Myocyte (in vitro differentiated cells): ENCODE measurements around the gene MED25. TPM values are rescaled to one million over a fixed set of nuclear protein-coding genes. Genes with fewer than 3 reads are reported as not detected.

Source experiments
- DNase-seq: peaks from one replicate; pipeline ENCODE4 v3.0.0-alpha.2; 2012; ENCODE audit warnings: low read depth
- total RNA-seq: library from RNA; depleted of rRNA; stranded (reverse); fragments of >200 nt; gene quantifications from 2 replicates; pipeline ENCODE4 v1.2.3, GENCODE V29; 2014

MED25 gene
- total RNA-seq, 1 donor from 2014 or later, result 22.7 TPM

- peak; percentile 100 for DNase-seq
Measured at GRCh38 chr19:49869484-49870308, 51.6 kb downstream of the MED25 start.

DNA sequence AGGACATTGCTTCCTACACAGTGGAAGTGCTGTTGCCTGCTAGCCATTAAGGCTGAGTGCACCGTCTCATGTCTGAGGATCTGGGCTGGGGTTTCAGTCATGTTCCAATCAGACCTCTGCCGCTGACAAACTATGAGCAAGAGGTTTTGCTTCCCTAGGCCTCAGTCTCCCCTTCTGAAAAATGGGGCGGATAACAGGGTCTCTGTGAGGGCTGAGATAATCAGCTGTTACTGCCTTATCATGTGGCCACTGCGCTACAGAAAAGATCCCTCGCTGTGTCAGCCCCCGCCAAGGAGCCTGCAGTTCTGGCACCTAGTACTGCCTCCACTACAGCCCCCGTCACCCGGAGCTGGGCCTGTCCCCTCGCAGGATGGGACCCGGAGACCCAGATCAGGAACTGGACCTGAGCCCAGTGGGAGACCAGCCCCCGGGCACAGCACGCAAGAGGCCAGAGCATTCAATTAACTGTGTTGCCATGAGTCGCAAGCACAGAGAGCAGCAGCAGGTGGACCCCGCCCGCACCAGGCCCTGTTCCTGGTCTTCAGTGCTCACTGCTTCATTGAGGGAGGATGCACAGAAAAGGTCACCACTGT is 52.3 kb downstream of the MED25 start:
- no peak for DNase-seq

DNA sequence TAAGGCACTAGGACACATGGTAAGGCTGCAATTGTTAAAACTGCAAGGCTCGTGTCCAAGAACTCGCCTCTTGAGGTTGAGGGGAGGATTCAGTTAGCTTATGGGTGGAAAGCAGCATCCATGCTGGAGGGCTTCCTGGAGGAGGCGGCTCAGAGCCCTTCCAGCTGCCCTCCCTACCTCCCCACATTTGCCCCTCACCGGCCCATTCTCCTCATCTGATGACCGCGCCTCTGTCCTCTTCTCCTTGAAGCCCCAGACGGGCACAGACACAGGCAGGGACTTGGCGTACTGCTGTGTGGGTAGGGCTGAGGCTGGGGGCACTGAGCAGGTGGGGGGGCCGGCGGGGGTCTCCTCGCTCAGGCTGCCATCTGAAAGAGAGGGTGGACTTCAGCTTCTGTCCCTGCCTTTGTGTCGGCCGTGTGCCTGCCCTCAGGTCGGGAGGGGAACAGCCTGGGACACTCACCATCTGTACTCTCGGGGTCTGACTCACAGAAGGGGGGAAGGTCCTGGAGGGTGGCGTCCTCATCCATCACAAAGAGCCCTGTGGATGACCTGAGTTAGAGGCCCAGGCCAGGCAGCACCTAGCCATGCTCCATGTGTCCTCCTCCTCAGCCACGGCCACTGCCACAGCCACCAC is 53.4 kb downstream of the MED25 start:
- DNase-seq, result no peak

- DNase-seq, result no peak
Measured at GRCh38 chr19:49872245-49873128, 54.4 kb downstream of the MED25 start.

GRCh38 chr19:49873129-49873521 is 55.0 kb downstream of the MED25 start:
- DNase-seq, result no peak

DNA sequence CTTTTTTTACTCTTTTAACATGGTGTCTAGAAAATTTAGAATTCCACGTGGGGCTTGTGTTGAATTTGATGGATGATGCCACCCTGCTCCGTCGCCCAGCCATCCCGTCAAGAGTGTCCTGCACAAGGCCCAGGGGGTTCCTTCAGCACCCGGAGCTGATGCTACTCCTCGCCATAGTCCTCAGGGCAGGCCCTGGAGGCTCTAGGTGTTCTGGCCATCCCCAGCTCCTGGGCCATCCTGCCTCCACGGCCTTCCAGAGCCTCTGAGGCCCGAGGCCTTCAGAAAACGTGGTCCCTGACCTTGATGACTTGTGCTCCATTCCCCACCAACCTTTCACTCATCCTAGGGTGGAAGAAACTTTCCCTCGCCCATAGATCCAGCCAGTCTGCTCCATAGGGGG is 55.7 kb downstream of the MED25 start:
- DNase-seq, result no peak

DNA sequence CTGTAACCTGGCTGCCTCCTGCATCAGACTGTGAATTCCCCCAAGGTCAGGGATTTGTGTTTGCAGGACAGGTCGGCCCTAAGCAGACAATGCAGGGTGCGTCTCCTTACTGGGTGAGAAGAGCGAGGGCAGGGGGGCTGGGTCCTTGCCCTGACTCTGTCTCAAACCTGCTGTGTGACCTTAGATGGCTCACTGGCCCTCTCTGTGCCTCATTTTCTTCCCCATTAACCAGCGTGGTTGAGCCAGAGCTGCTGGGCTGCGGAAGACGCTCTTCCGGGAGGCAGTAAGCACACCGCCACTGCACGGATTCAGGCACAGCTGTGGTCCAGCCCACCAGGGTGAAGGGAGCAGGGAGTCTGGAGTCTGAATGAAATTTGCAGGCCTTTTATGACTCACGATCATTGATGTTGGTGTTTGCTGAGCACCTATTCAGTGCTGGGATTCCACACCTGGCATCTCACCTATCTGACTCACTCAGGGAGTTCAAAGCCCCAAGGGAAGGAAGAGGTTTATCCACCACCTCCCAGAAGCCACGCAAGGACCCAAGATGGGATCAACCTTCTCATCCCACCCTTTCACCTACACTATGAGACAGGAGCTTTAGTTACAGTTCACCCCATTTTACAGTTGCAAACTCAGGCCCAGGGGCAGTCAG is 56.5 kb downstream of the MED25 start:
- no peak for DNase-seq

DNA sequence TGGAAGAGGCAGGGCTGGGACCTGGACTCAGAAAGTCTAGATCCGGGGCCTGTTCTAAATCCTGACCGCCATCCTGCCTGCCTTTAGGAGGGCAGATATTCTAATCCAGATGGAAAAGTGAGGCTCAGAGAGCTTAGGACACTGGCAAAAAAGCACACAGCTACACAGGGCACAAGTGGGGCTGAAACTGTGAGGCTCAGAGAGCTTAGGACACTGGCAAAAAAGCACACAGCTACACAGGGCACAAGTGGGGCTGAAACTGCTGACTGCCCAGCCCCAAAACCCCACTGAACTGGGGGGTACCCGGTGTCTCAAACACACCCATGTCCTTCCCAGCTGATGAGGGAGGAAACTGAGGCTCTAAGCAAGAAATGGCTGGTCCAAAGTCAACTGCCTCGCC is 57.1 kb downstream of the MED25 start:
- no peak for DNase-seq

DNA sequence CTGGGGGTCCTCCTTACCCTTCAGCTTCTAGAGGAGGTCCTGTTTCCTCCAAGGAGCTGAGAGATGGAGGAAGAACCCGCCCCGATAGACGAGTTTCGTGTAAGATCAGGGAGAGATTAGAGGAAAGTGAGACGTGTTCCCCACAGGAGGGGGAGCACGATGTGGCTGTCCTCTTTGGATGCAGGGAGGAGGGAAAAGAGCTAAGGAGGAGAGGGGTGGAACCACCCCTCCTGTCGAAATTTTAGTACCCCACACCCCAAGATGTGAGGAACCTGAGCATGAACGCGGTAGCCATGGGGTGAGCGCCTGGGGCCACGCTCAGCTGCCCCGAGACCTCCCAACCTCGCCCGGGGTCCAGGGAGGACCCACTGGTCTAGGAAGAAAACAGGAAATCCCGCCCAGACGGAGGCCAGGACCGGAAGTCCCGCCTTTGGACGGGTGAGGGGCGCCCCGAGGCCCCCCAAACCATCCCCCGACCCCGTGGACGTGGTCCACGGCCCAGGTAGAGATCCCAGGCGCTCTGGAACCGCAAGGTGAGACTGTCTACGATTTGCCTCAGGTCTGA is 57.9 kb downstream of the MED25 start:
- DNase-seq, result peak; percentile 67

- peak; percentile 98 for DNase-seq
Measured at GRCh38 chr19:49876422-49877019, 58.4 kb downstream of the MED25 start.

DNA sequence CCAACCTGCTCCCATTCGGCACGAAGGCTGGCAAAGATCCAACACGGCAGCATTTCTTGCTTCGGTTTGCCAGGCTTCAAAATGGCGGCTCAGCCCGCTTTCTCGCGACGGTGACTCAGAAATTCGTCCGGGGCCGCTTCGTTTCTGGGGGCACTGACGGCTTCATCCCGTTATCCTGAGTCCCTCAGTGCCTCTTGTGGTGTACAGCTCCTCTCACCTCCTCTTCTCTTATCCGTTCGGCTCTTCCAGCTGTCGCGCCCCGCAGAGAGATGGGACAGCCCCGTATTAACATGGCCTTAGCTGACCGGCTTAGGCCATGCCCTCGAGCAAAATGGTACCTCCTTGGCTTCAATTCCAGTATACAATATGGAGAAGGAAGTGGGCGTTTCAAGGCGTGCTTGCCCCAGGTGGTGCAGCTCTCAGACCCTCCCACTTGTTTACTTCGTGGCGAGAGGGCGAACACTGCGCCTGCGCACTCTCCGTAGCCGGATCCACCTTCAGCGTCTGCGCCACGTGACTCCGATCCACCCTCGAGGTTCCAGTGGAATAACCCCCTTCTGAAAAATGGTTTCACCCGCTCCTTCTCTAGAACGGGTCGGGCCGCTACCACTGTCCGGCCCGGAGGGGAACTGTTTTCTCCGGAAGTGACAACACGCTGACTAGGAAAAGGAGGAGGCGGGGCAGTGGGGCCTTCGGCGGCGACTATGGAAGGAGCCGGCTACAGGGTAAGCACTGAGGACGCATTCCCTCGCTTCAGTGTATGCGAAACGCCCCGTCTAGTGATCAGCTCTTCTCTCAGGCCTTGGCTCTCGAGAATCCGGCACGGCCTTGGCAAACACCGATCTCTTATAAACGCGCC is 59.2 kb downstream of the MED25 start, which contains the start of the genes AKT1S1 and TBC1D17:
TSS of gene AKT1S1 (minus strand) at position 336 of the 859 bp plus-strand sequence. CDS start 4,060 bp downstream, outside the sequence.
TSS of gene TBC1D17 (plus strand) at position 683 of the 859 bp plus-strand sequence. CDS start at position 705, 22 bp downstream.
- DNase-seq, result peak; percentile 100

DNA sequence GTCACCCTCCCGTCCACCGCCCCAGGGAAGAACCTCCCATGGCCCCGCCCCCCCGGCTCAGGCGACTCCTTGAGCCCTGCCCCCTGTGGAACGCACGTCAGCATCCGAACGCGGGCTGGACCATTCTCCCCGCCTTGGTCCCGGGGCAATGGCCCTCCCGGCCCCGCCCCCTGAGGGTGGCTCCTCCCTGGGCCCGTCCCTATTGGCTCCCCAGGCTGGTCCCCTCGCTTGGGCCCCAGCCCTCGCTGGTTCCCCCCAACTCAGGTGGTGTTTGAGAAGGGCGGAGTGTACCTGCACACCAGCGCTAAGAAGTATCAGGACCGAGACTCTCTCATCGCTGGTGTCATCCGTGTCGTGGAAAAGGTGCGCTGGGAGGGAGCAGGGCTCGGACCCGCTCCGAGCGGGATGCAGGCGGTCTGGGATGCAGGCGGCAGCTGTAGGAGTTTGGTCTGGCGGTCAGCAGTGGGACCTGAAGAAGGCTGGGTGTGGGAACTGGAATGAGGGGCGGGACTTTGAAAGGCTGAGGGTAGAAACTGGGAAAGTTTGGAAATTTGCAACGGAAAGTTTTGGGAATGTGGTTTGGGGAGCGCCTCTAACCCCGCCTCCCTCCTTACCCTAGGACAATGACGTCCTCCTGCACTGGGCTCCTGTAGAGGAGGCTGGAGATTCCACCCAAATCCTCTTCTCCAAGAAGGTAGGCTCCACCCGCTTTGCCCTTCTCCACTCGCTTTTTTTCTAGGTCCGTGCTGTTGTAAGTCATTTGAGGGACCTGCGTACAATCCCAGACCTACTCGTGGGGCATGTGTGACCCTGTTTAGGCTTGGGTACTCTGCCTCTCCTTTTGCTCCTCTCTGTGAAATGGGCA is 60.0 kb downstream of the MED25 start:
- DNase-seq, result peak; percentile 98

GRCh38 chr19:49878744-49879070 is 60.6 kb downstream of the MED25 start:
- no peak for DNase-seq

DNA sequence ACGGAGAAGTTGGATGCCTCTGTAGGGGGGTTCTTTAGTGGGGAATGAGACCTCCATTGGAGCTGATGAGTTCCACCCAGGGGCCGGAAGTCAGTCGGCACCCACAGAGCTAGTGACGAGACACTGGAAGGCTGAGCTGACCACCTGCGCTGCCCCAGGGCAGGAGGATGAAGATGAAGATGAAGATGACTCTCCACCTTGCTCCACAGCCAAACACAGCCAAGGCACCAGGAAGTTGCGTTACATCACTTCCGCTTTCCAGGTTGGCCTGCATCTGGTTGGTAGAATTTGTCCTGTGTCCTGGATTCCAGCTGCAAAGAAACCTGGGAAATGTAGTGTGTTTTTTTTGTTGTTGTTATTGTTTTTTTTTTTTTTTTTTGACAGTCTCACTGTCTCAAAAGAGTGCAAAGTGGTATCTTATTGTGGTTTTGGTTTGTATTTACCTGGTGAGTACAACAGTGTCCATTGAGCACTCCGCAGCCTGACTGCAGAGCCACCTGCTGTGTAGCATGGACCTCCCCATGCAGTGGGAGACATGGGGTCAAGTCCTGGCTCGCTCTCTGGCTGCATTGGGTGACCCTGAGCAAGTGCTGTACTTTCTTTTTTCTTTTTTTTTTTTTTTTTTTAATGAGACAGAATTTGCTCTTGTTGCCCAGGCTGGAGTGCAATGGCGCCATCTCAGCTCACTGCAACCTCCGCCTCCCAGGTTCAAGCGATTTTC is 61.3 kb downstream of the MED25 start:
- no peak for DNase-seq

DNA sequence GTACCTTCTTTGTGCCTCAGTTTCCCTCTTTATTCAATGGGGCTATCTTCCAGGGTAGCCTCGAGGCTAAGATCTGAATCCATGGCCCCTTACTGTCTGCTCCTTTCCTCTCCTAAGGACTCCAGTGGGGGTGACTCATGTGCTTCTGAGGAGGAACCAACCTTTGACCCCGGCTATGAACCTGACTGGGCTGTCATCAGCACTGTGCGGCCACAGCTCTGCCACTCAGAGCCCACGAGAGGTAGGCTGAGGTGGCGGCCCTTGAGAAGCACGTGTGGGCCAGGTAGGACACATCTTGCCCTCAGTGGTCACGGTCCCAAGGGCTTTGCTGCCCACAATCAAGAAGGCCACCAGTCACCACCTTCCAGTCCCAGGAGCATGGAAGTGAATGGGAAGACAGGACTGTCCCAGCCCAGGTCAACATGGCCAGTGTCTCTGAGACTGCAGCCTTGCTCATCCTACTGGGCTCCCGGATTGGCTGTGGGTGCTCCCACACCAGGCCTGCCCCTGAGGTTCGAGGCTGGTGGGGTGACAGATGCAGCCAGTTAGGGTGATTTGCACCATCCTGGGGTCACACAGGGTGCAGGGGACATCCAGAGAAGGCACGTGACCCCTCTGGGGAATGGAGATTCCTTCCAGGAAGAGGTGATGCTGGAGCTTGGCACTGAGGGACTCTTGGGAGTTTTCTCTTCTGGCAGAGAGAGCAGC is 62.2 kb downstream of the MED25 start:
- DNase-seq, result no peak

GRCh38 chr19:49881186-49881585 is 63.1 kb downstream of the MED25 start:
- DNase-seq, result no peak
